GM10248 (cell line): Measurements from ENCODE around the gene MAP3K2.

Source experiments
- CTCF ChIA-PET: fragments of 300-600 bp; sonication (Branson Sonifier 250); formaldehyde crosslinking; extraction: SDS; loops from one replicate; lab custom pipeline; 2021; ENCODE audit warnings: antibody characterized with exemption; lab: Yijun Ruan, JAX
- POLR2A ChIA-PET: fragments of 350-650 bp; sonication (Branson Sonifier 250); formaldehyde crosslinking; extraction: SDS; loops from one replicate; lab custom pipeline; 2020; ENCODE audit warnings: antibody characterized with exemption; lab: Yijun Ruan, JAX
- DNase-seq: peaks from one replicate; pipeline ENCODE4 v3.0.0; 2012; ENCODE audit errors: extremely low spot score
- CTCF ChIP-seq: IDR thresholded peaks from 2 replicates; pipeline ENCODE4 v1.5.1; 2012; ENCODE audit warnings: mild to moderate bottlenecking, low read depth; ENCODE audit errors: extremely low read depth, missing control alignments, control extremely low read depth

MAP3K2 gene

GRCh38 chr2:127254386-127254981 lies 133.3 kb downstream of the MAP3K2 start:
- no peak for DNase-seq
- POLR2A ChIA-PET, result no interaction called here
- TF ChIP-seq CTCF, result no peak
- CTCF ChIA-PET, result interaction anchor here (1.2 kb wide), 1 partner anchor 13 kb away, joined by 3 read pairs; no protein-coding TSS in a partner anchor
